H9 (cell line): ENCODE measurements around the gene LRR1. TPM values are rescaled to one million over a fixed set of nuclear protein-coding genes. Genes with fewer than 3 reads are reported as not detected.
"Not testable (repeated sequence)": the region's sequence is repeated elsewhere in the genome, so short reads cannot be mapped to it uniquely, and the experiment has no call there.

Experiments
- DNase-seq: peaks from one replicate; pipeline ENCODE4 v3.0.0-alpha.2; 2017
- H2AFZ ChIP-seq: one replicate; pipeline ENCODE4 v1.6.1; 2013; ENCODE audit warnings: mild to moderate bottlenecking, low read length, control low read depth, moderate library complexity
- H2AK5ac ChIP-seq: 2 replicates; pipeline ENCODE4 v1.6.1; 2013; ENCODE audit warnings: low read length, control low read depth, mixed read lengths; ENCODE audit not compliant: insufficient read length
- H2BK120ac ChIP-seq: one replicate; pipeline ENCODE4 v1.6.1; 2013; ENCODE audit warnings: low read depth, mild to moderate bottlenecking, low read length, control low read depth, inconsistent platforms; ENCODE audit not compliant: poor library complexity, severe bottlenecking
- H2BK12ac ChIP-seq: 2 replicates; pipeline ENCODE4 v1.6.1; 2013; ENCODE audit warnings: low read length, control low read depth, mixed read lengths, low read depth; ENCODE audit not compliant: insufficient read length
- H2BK15ac ChIP-seq: 2 replicates; pipeline ENCODE4 v1.6.1; 2013; ENCODE audit warnings: low read depth, low read length, control low read depth
- H2BK20ac ChIP-seq: one replicate; pipeline ENCODE4 v1.6.1; 2013; ENCODE audit warnings: low read depth, mild to moderate bottlenecking, low read length, control low read depth, inconsistent platforms; ENCODE audit not compliant: poor library complexity, severe bottlenecking
- H2BK5ac ChIP-seq: 2 replicates; pipeline ENCODE4 v1.6.1; 2013; ENCODE audit warnings: low read length, control low read depth, mixed read lengths; ENCODE audit not compliant: insufficient read length
- H3K14ac ChIP-seq: 2 replicates; pipeline ENCODE4 v1.6.1; 2013; ENCODE audit warnings: low read length, control low read depth; ENCODE audit not compliant: insufficient read depth
- H3K18ac ChIP-seq: 2 replicates; pipeline ENCODE4 v1.6.1; 2013; ENCODE audit warnings: low read depth, mild to moderate bottlenecking, mixed read lengths, low read length, control low read depth; ENCODE audit not compliant: insufficient read length
- H3K23ac ChIP-seq: 2 replicates; pipeline ENCODE4 v1.6.1; 2013; ENCODE audit warnings: low read length, control low read depth, mixed read lengths, low read depth; ENCODE audit not compliant: insufficient read length
- H3K23me2 ChIP-seq: 2 replicates; pipeline ENCODE4 v1.6.1; 2013; ENCODE audit warnings: low read depth, mild to moderate bottlenecking, mixed read lengths, low read length, control low read depth; ENCODE audit not compliant: insufficient read length, poor library complexity, severe bottlenecking
- H3K27ac ChIP-seq: 2 replicates; pipeline ENCODE4 v1.5.1; 2013; ENCODE audit warnings: low read length, control low read depth, mixed read lengths, low read depth; ENCODE audit not compliant: insufficient read length
- H3K27me3 ChIP-seq: 2 replicates; pipeline ENCODE4 v1.6.1; 2013; ENCODE audit warnings: low read length, control low read depth, inconsistent platforms; ENCODE audit not compliant: insufficient read depth
- H3K4ac ChIP-seq: 2 replicates; pipeline ENCODE4 v1.6.1; 2013; ENCODE audit warnings: low read depth, mild to moderate bottlenecking, control low read depth, inconsistent platforms, low read length, moderate library complexity
- H3K4me1 ChIP-seq: 2 replicates; pipeline ENCODE4 v1.6.1; 2013; ENCODE audit warnings: low read length, control low read depth, inconsistent platforms; ENCODE audit not compliant: insufficient read depth
- H3K4me2 ChIP-seq: 2 replicates; pipeline ENCODE4 v1.6.1; 2013; ENCODE audit warnings: low read length, control low read depth, mixed read lengths; ENCODE audit not compliant: insufficient read length, insufficient read depth
- H3K56ac ChIP-seq: 2 replicates; pipeline ENCODE4 v1.6.1; 2013; ENCODE audit warnings: low read depth, mild to moderate bottlenecking, mixed read lengths, low read length, control low read depth; ENCODE audit not compliant: insufficient read length
- H3K79me1 ChIP-seq: 2 replicates; pipeline ENCODE4 v1.6.1; 2013; ENCODE audit warnings: low read depth, mild to moderate bottlenecking, moderate library complexity, low read length, control low read depth, inconsistent platforms; ENCODE audit not compliant: insufficient read depth, poor library complexity, severe bottlenecking
- H3K79me2 ChIP-seq: 2 replicates; pipeline ENCODE4 v1.6.1; 2013; ENCODE audit warnings: low read length, control low read depth, inconsistent platforms; ENCODE audit not compliant: insufficient read depth
- H3K9ac ChIP-seq: 2 replicates; pipeline ENCODE4 v1.6.1; 2013; ENCODE audit warnings: low read length, control low read depth, mixed read lengths; ENCODE audit not compliant: insufficient read length; ENCODE audit errors: extremely low read depth
- H3K9me3 ChIP-seq: one replicate; pipeline ENCODE4 v1.6.1; 2013; ENCODE audit warnings: low read depth, low read length, inconsistent platforms; ENCODE audit not compliant: control insufficient read depth
- H3T11ph ChIP-seq: one replicate; pipeline ENCODE4 v1.6.1; 2013; ENCODE audit warnings: mild to moderate bottlenecking, low read length, control low read depth, inconsistent platforms
- H4K20me1 ChIP-seq: one replicate; pipeline ENCODE4 v1.6.1; 2013; ENCODE audit not compliant: control insufficient read depth, insufficient read length, insufficient read depth
- H4K5ac ChIP-seq: 2 replicates; pipeline ENCODE4 v1.6.1; 2013; ENCODE audit warnings: low read depth, mild to moderate bottlenecking, mixed read lengths, low read length, control low read depth; ENCODE audit not compliant: insufficient read length
- H4K8ac ChIP-seq: replicated peaks from 2 replicates; pipeline ENCODE4 v1.6.1; 2013; ENCODE audit warnings: low read length, control low read depth, mixed read lengths, low read depth; ENCODE audit not compliant: insufficient read length
- H4K91ac ChIP-seq: 2 replicates; pipeline ENCODE4 v1.6.1; 2013; ENCODE audit warnings: low read depth, mild to moderate bottlenecking, moderate library complexity, mixed read lengths, low read length, control low read depth; ENCODE audit not compliant: insufficient read length
- H3K27ac Mint-ChIP-seq, 3 experiments: 2 replicates in 2 of 3; 3 replicates in 1 of 3; pipeline ENCODE4 v1.8.0; 2020 to 2021; ENCODE audit warnings: mixed read lengths in 3 of 3, mild to moderate bottlenecking in 1 of 3, moderate library complexity in 1 of 3
- H3K27me3 Mint-ChIP-seq: 2 replicates; pipeline ENCODE4 v1.8.0; 2021; ENCODE audit warnings: low read depth, mild to moderate bottlenecking, moderate library complexity, mixed read lengths
- H3K36me3 Mint-ChIP-seq, 3 experiments: 2 replicates in 2 of 3; 3 replicates in 1 of 3; pipeline ENCODE4 v1.8.0; 2020 to 2021; ENCODE audit warnings: low read depth in 3 of 3, mixed read lengths in 3 of 3; ENCODE audit not compliant: insufficient read depth in 1 of 3
- H3K4me1 Mint-ChIP-seq, 2 experiments: 2 replicates each; pipeline ENCODE4 v1.8.0; 2020; ENCODE audit warnings: mixed read lengths in 2 of 2
- H3K4me3 Mint-ChIP-seq, 2 experiments: 2 replicates in 1 of 2; 3 replicates in 1 of 2; pipeline ENCODE4 v1.8.0; 2020 to 2021; ENCODE audit warnings: mild to moderate bottlenecking in 2 of 2, mixed read lengths in 2 of 2, moderate library complexity in 1 of 2
- H3K9me3 Mint-ChIP-seq, 2 experiments: 2 replicates in 1 of 2; 3 replicates in 1 of 2; pipeline ENCODE4 v1.8.0; 2020; ENCODE audit warnings: mild to moderate bottlenecking in 2 of 2, mixed read lengths in 2 of 2, moderate library complexity in 1 of 2
- WGBS: extraction: QIAGEN DNeasy Blood & Tissue Kit; methylation state at CpG from one replicate; pipeline ENCODE4 v1.1.7; 2013; ENCODE audit warnings: missing lambda C conversion rate, low lambda C conversion rate, mixed read lengths; ENCODE audit not compliant: insufficient read length; ENCODE audit errors: extremely low coverage; 5-methylcytosine and 5-hydroxymethylcytosine counted together
- total RNA-seq: library from RNA; stranded (reverse); gene quantifications from 2 replicates; pipeline ENCODE4 v1.2.1, GENCODE V29; 2021
- TF ChIP-seq, protein P1 (sequence below): fragments of 200-600 bp; sonication (generic); conservative IDR thresholded peaks from 3 replicates; pipeline ENCODE4 v1.8.0; 2021; ENCODE audit warnings: antibody characterized with exemption, mild to moderate bottlenecking

LRR1 gene
- total RNA-seq, 1 experiment from 2014 or later = 38.6 TPM

DNA sequence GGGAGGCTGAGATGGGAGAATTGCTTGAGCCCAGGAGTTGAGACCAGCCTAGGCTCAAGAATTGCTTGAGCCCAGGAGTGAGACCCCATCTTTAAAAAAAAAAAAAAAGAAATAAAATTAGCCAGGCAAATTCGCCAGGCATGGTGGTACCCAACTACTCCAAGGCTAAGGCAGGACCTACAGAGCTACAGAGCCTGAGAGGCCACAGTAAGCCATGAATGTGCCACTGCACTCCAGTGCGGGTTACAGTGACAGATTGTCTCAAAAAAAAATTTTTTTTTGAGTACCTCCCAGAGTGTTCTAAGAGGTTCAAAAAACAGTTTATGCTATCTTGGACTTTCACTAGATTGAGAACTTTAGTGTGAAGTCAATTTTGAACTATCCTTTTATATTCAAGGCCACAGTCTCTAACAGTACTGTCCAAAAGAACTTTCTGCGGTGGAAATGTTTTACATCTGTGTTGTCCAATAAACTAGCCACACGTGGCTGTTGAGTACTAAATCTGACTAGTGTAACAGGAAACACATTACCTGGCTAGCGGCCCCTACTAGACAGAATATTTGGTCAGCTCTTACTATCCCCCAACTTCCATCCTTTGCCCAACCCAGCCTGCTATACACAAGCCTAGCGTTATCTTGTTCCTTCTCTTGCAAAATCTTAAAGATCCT lies 19.2 kb downstream of the LRR1 start:
- Histone ChIP-seq H3K14ac (no peak overlapping the region), H3K9ac (no peak overlapping the region), H2BK20ac (no peak overlapping the region), H3K23me2 (peaks cover 12% of the 10 kb centered on the region), H3K4ac (no peak overlapping the region), H3K9me3 (no peaks in the 10 kb centered on the region), H2BK15ac (no peak overlapping the region), H4K5ac (no peak overlapping the region), H2AFZ (no peak overlapping the region), H3K56ac (no peak overlapping the region), H3K4me1 (peaks cover 4% of the 10 kb centered on the region; the same call in 1 of the 2 replicates), H3K23ac (no peak overlapping the region), H4K8ac (no peak overlapping the region), H3K27me3 (no peaks in the 10 kb centered on the region), H3K27ac (no peak overlapping the region), H3K18ac (no peak overlapping the region), H3K79me1 (no peaks in the 10 kb centered on the region), H3K79me2 (peaks cover 12% of the 10 kb centered on the region; the same call in 1 of the 2 replicates), H3K4me2 (no peak overlapping the region), H3T11ph (no peak overlapping the region), H2BK120ac (no peak overlapping the region), H2BK5ac (no peak overlapping the region), H4K91ac (no peak overlapping the region), H4K20me1 (no peaks in the 10 kb centered on the region), H2AK5ac (no peak overlapping the region), H2BK12ac (no peak overlapping the region)
- TF ChIP-seq, protein P1, sequence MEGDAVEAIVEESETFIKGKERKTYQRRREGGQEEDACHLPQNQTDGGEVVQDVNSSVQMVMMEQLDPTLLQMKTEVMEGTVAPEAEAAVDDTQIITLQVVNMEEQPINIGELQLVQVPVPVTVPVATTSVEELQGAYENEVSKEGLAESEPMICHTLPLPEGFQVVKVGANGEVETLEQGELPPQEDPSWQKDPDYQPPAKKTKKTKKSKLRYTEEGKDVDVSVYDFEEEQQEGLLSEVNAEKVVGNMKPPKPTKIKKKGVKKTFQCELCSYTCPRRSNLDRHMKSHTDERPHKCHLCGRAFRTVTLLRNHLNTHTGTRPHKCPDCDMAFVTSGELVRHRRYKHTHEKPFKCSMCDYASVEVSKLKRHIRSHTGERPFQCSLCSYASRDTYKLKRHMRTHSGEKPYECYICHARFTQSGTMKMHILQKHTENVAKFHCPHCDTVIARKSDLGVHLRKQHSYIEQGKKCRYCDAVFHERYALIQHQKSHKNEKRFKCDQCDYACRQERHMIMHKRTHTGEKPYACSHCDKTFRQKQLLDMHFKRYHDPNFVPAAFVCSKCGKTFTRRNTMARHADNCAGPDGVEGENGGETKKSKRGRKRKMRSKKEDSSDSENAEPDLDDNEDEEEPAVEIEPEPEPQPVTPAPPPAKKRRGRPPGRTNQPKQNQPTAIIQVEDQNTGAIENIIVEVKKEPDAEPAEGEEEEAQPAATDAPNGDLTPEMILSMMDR = no peak
- WGBS = no CpG with 5 or more reads among the region's 6 CpGs
- no peak for DNase-seq
- H3K9me3 Mint-ChIP-seq = no peaks in the 10 kb centered on the region; a peak in 1 of 5 replicates
- H3K4me3 Mint-ChIP-seq = peak overlapping the region in 1 of 2 experiments; percentile 43; a peak in 3 of 5 replicates
- H3K4me1 Mint-ChIP-seq = peaks cover 20 to 21% of the 10 kb centered on the region in 2 experiments
- peak overlapping the region in 2 of 3 experiments; percentile 25 to 46; a peak in 3 of 7 replicates for H3K27ac Mint-ChIP-seq
- no peaks in the 10 kb centered on the region for H3K27me3 Mint-ChIP-seq
- H3K36me3 Mint-ChIP-seq = peaks cover 10 to 45% (median 28%) of the 10 kb centered on the region in 3 experiments

DNA sequence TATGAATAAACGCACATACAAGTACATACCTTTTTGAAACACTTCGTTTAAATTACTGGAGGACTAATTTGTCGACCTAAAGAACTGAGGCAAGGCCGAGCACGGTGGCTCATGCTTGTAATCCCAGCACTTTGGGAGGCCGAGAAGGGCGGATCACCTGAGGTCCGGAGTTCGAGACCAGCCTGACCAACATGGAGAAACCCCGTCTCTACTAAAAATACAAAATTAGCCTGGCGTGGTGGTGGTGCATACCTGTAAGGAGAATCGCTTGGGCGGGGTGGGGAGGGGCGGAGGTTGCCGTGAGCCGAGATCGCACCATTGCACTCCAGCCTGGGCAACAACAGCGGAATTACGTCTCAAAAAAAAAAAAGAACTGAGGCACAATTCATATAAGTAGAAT lies 20.5 kb downstream of the LRR1 start:
- H2BK120ac ChIP-seq, H3K4me1 ChIP-seq, H3K4ac ChIP-seq, H3K14ac ChIP-seq, H3K27me3 ChIP-seq, H4K8ac ChIP-seq, H3K9me3 ChIP-seq, H2BK15ac ChIP-seq, H2BK20ac ChIP-seq, H2AFZ ChIP-seq, DNase-seq, H3K18ac ChIP-seq, H3K56ac ChIP-seq, H3K27ac ChIP-seq, H3K79me1 ChIP-seq, H3K9me3 Mint-ChIP-seq, H2BK5ac ChIP-seq, H3T11ph ChIP-seq, H2BK12ac ChIP-seq, H4K91ac ChIP-seq, H3K23ac ChIP-seq, H3K9ac ChIP-seq, H2AK5ac ChIP-seq, H3K27me3 Mint-ChIP-seq, H4K5ac ChIP-seq, H4K20me1 ChIP-seq: not testable (repeated sequence)
- H3K4me2 ChIP-seq = peak overlapping the region; percentile 95
- peaks cover 20 to 23% of the 10 kb centered on the region in 2 experiments for H3K4me1 Mint-ChIP-seq
- H3K36me3 Mint-ChIP-seq = peaks cover 9 to 38% (median 21%) of the 10 kb centered on the region in 3 experiments
- peak overlapping the region; percentile 32 to 99 (median 99); a peak in 4 of 7 replicates for H3K27ac Mint-ChIP-seq
- H3K79me2 ChIP-seq = peaks cover 12% of the 10 kb centered on the region; the same call in 1 of the 2 replicates
- H3K23me2 ChIP-seq = peaks cover 12% of the 10 kb centered on the region
- H3K4me3 Mint-ChIP-seq = peak overlapping the region; percentile 99
- no CpG with 5 or more reads among the region's 19 CpGs for WGBS
